K562 (cell line): ENCODE measurements around the gene CCDC172. TPM values are rescaled to one million over a fixed set of nuclear protein-coding genes. Genes with fewer than 3 reads are reported as not detected.

Experiments used
- ATAC-seq: fragments of 200-7000 bp; cut with Tn5 transposase; 3 replicates; pipeline ENCODE4 v1.9.1; 2020; ENCODE audit warnings: moderate library complexity
- BruUV-seq: library from RNA; stranded (reverse); fragments of 400-500 nt; replicated peaks from 2 replicates; lab custom pipeline; 2021; lab: Mats Ljungman, UMichigan
- CTCF ChIA-PET: fragments of 300-600 bp; formaldehyde crosslinking; extraction: SDS; loops from one replicate; lab custom pipeline; 2021; ENCODE audit warnings: low intra/inter-chr PET ratio; lab: Yijun Ruan, JAX
- POLR2A ChIA-PET: fragments of 300-600, 350-650 bp; sonication (Branson Sonifier 250); formaldehyde crosslinking; extraction: SDS; loops from one replicate; lab custom pipeline; 2021; ENCODE audit warnings: antibody characterized with exemption, inconsistent platforms; lab: Yijun Ruan, JAX
- DNase-seq, 4 experiments: peaks; one replicate each; pipeline versions ENCODE4 v3.0.0 to v3.0.0-alpha.2; 2011 to 2018; ENCODE audit warnings: low spot score in 3 of 4, mixed read lengths in 3 of 4; ENCODE audit errors: extremely low read depth in 1 of 4
- FAIRE-seq: peaks from 2 replicates; lab custom pipeline; 2011; peaks lifted over from hg19 to GRCh38; lab: Jason Lieb, UNC
- H2AFZ ChIP-seq: 2 replicates; pipeline ENCODE4 v1.6.0; 2011; ENCODE audit warnings: low read depth, low read length, control low read depth, inconsistent platforms
- H3K27ac ChIP-seq: fragments of 200-600 bp; 3 replicates; pipeline ENCODE4 v1.8.0; 2011; ENCODE audit warnings: low read depth, mild to moderate bottlenecking, control low read depth, inconsistent platforms, low read length, moderate library complexity, mixed read lengths; ENCODE audit errors: extremely low read depth
- H3K27me3 ChIP-seq, 2 experiments: fragments of 300-600 bp in 1 of 2; 2 replicates in 1 of 2; 3 replicates in 1 of 2; pipeline versions ENCODE4 v1.6.0 to v1.8.0; 2011; ENCODE audit warnings: inconsistent platforms in 2 of 2, low read length in 2 of 2, mild to moderate bottlenecking in 1 of 2, mixed read lengths in 1 of 2, moderate library complexity in 1 of 2; ENCODE audit not compliant: control insufficient read depth in 2 of 2, insufficient read depth in 2 of 2
- H3K36me3 ChIP-seq: fragments of 300-600 bp; 3 replicates; pipeline ENCODE4 v1.8.0; 2011; ENCODE audit warnings: mild to moderate bottlenecking, low read length, inconsistent platforms; ENCODE audit not compliant: control insufficient read depth, insufficient read depth
- H3K4me1 ChIP-seq, 2 experiments: fragments of 200-600 bp in 1 of 2; replicated peaks in 1 of 2; 2 replicates in 1 of 2; 3 replicates in 1 of 2; pipeline versions ENCODE4 v1.5.1 to v1.8.0; 2011; ENCODE audit warnings: inconsistent platforms in 2 of 2, low read length in 2 of 2, mild to moderate bottlenecking in 1 of 2, mixed read lengths in 1 of 2, moderate library complexity in 1 of 2; ENCODE audit not compliant: control insufficient read depth in 2 of 2, insufficient read depth in 2 of 2
- H3K4me2 ChIP-seq: 2 replicates; pipeline ENCODE4 v1.6.1; 2011; ENCODE audit warnings: low read length, control low read depth, inconsistent platforms, mixed read lengths; ENCODE audit not compliant: insufficient read depth
- H3K4me3 ChIP-seq: fragments of 200-600 bp; sonication (generic), shearing (Covaris generic); 2 replicates; pipeline ENCODE4 v1.5.1; 2016; ENCODE audit warnings: control low read depth, inconsistent platforms
- H3K79me2 ChIP-seq: fragments of 200-600 bp; 3 replicates; pipeline ENCODE4 v1.8.0; 2011; ENCODE audit warnings: low read length, inconsistent platforms; ENCODE audit not compliant: control insufficient read depth, insufficient read depth
- H3K9ac ChIP-seq, 2 experiments: 2 replicates each; pipeline versions ENCODE4 v1.6.0 to v1.6.1; 2011; ENCODE audit warnings: low read depth in 2 of 2, low read length in 2 of 2, control low read depth in 1 of 2, inconsistent platforms in 1 of 2, mild to moderate bottlenecking in 1 of 2, mixed read lengths in 1 of 2; ENCODE audit not compliant: insufficient read depth in 1 of 2
- H3K9me1 ChIP-seq: one replicate; pipeline ENCODE4 v1.6.0; 2011; ENCODE audit warnings: inconsistent platforms, mild to moderate bottlenecking, low read length, moderate library complexity; ENCODE audit not compliant: control insufficient read depth, insufficient read depth
- H3K9me3 ChIP-seq: replicated peaks from 2 replicates; pipeline ENCODE4 v1.5.1; 2011; ENCODE audit warnings: low read depth, low read length, inconsistent platforms; ENCODE audit not compliant: control insufficient read depth, insufficient read depth
- H4K20me1 ChIP-seq: replicated peaks from 2 replicates; pipeline ENCODE4 v1.6.1; 2011; ENCODE audit warnings: low read length, inconsistent platforms, mixed read lengths; ENCODE audit not compliant: control insufficient read depth, insufficient read depth
- BRD4 ChIP-seq: fragments of 200-600 bp; sonication (generic); IDR thresholded peaks from 2 replicates; pipeline ENCODE4 v1.6.1; 2017; ENCODE audit warnings: inconsistent platforms
- BRF1 ChIP-seq: IDR thresholded peaks from 3 replicates; pipeline ENCODE4 v1.6.1; 2011; ENCODE audit warnings: borderline replicate concordance, mild to moderate bottlenecking; ENCODE audit not compliant: insufficient read length; ENCODE audit errors: extremely low read depth
- CAMTA2 ChIP-seq: fragments of 250-450 bp; sonication (Bioruptor Pico); conservative IDR thresholded peaks from 2 replicates; pipeline ENCODE4 v1.5.1; 2022
- CXXC5 ChIP-seq: fragments of 250-450 bp; sonication (Bioruptor Pico); IDR thresholded peaks from 2 replicates; pipeline ENCODE4 v1.8.0; 2022; ENCODE audit warnings: inconsistent platforms, mild to moderate bottlenecking, moderate library complexity
- FOXK2 ChIP-seq, 2 experiments: fragments of 450-650 bp; IDR thresholded peaks in 1 of 2; conservative IDR thresholded peaks in 1 of 2; 2 replicates each; pipeline ENCODE4 v1.6.1; 2016; ENCODE audit warnings: low read depth in 2 of 2, mild to moderate bottlenecking in 1 of 2
- HDAC2 ChIP-seq: fragments of 450-650 bp; IDR thresholded peaks from 2 replicates; pipeline ENCODE4 v1.6.1; 2016; ENCODE audit warnings: mild to moderate bottlenecking
- HNRNPUL1 ChIP-seq: fragments of 200-400 bp; formaldehyde crosslinking; IDR thresholded peaks from 2 replicates; pipeline ENCODE4 v1.6.1; 2017; ENCODE audit warnings: low read length
- NONO ChIP-seq, 2 experiments: fragments of 200-400 bp in 1 of 2; fragments of 450-650 bp in 1 of 2; formaldehyde crosslinking in 1 of 2; IDR thresholded peaks; 2 replicates each; pipeline ENCODE4 v1.6.1; 2017; ENCODE audit warnings: low read depth in 2 of 2, mild to moderate bottlenecking in 2 of 2, moderate library complexity in 2 of 2, low read length in 1 of 2
- TAF7 ChIP-seq: fragments of 450-650 bp; IDR thresholded peaks from 2 replicates; pipeline ENCODE4 v1.6.1; 2016; ENCODE audit warnings: missing genetic modification characterization, missing compliant biosample characterization
- ZNF232 ChIP-seq: sonication (generic); formaldehyde crosslinking; IDR thresholded peaks from 2 replicates; pipeline ENCODE4 v1.8.0; 2022; ENCODE audit warnings: mild to moderate bottlenecking, missing genetic modification reagents
- WGBS: fragments of 100-300 bp; shearing (Covaris generic); methylation state at CpG from one replicate; pipeline ENCODE4 v1.1.6; 2016; ENCODE audit warnings: low coverage, mixed read lengths; ENCODE audit not compliant: insufficient coverage; ENCODE audit errors: missing lambda C conversion rate; 5-methylcytosine and 5-hydroxymethylcytosine counted together
- in situ Hi-C: fragments of 300-500 bp; cut with MboI; formaldehyde crosslinking; loops from 4 replicates; pipeline ENCODE4 v1.15.0; 2018; ENCODE audit warnings: inconsistent platforms, mixed read lengths
- intact Hi-C: fragments of 100-400 bp; cut with micrococcal nuclease; formaldehyde crosslinking; loops from 2 replicates; pipeline ENCODE4 v1.14.2; 2022
- polyA plus RNA-seq, 8 experiments: library from polyadenylated mRNA; depleted of rRNA in 4 of 8; stranded (reverse) in 5 of 8; unstranded in 3 of 8; fragments of >200 nt; fragmentation: Nextera tagmentation in 2 of 8; fragmentation: Illumina TruSeq in 1 of 8; extraction: Ambion mirVana in 2 of 8; extraction: Trizol in 1 of 8; gene quantifications; 2 replicates each; pipeline versions ENCODE4 v1.2.1 to v1.2.3, GENCODE V29; 2011 to 2014; ENCODE audit warnings: inconsistent platforms in 1 of 8, missing spikeins in 1 of 8
- total RNA-seq, 7 experiments: library from RNA; depleted of rRNA in 6 of 7; stranded (reverse); fragments of >200 nt in 6 of 7; fragmentation: Illumina TruSeq in 2 of 7; extraction: Trizol in 2 of 7; gene quantifications; 2 replicates each; pipeline versions ENCODE4 v1.2.1 to v1.2.3, GENCODE V29; 2011 to 2021; ENCODE audit warnings: low replicate concordance in 1 of 7
- TF ChIP-seq, protein P1 (sequence below): fragments of 450-650 bp; IDR thresholded peaks from 2 replicates; pipeline ENCODE4 v1.6.1; 2018; ENCODE audit warnings: mild to moderate bottlenecking, low read depth; ENCODE audit not compliant: partially characterized antibody
- TF ChIP-seq, protein P2 (sequence below), 2 experiments: fragments of 450-650 bp; conservative IDR thresholded peaks; 2 replicates each; pipeline ENCODE4 v1.6.1; 2017; ENCODE audit warnings: mild to moderate bottlenecking in 2 of 2, moderate library complexity in 2 of 2
- TF ChIP-seq, protein P3 (sequence below): fragments of 450-650 bp; formaldehyde crosslinking; IDR thresholded peaks from 2 replicates; pipeline ENCODE4 v1.4.0; 2020; ENCODE audit warnings: mild to moderate bottlenecking, moderate library complexity
- TF ChIP-seq, protein P4 (sequence below): conservative IDR thresholded peaks from 2 replicates; pipeline ENCODE4 v1.6.1; 2011; ENCODE audit warnings: low read depth, mild to moderate bottlenecking, low read length; ENCODE audit not compliant: control insufficient read depth
- TF ChIP-seq, protein P5 (sequence below): fragments of 150-350 bp; conservative IDR thresholded peaks from 2 replicates; pipeline ENCODE4 v1.6.1; 2014; ENCODE audit warnings: low read length

Gene CCDC172
- total and polyA plus RNA-seq, 9 of the 15 experiments (the other 6 are each of a cell fraction or from before 2014, with no cell fraction given): not detected

DNA sequence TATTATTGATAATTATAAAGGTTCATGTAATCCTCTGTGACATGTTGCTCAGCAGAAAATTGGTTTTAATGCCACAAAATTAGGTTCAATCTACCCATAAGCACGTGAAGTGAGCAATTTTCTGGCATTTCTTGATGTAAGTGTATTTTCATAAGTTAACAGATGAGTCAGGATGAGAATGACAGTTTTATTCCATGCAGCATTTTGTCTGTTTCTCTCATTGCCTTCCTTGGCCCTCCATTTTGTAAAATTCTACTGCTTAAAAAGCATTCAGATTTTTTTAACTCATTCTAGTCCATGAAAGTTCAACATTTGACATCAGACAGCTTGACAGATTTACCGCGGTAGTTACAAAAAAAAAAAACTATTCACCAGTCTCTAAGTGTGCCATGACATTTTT is 47.3 kb upstream of the CCDC172 start:
- BruUV-seq: no TSS peak
- no peak overlapping the region for H3K27ac ChIP-seq
- H3K9ac ChIP-seq: no peak overlapping the region
- DNase-seq (no peak), ATAC-seq (no peak), FAIRE-seq (no peak)
- in situ Hi-C loops (no loop called here), intact Hi-C loops (no loop called here)
- ChIA-PET CTCF (no interaction called here), POLR2A (no interaction called here)
- H3K9me3 ChIP-seq: no peaks in the 10 kb centered on the region
- H2AFZ ChIP-seq: no peak overlapping the region
- no peaks in the 10 kb centered on the region for H4K20me1 ChIP-seq
- no peak overlapping the region for H3K4me3 ChIP-seq
- no peaks in the 10 kb centered on the region for H3K79me2 ChIP-seq
- H3K36me3 ChIP-seq: no peaks in the 10 kb centered on the region
- H3K4me1 ChIP-seq: no peaks in the 10 kb centered on the region; a peak in 1 of 5 replicates
- 0% methylated on average over 3 of the region's 3 CpGs for WGBS
- H3K9me1 ChIP-seq: no peaks in the 10 kb centered on the region
- H3K4me2 ChIP-seq: no peak overlapping the region
- H3K27me3 ChIP-seq: peaks cover 0 to 8% of the 10 kb centered on the region in 2 experiments; a peak in 1 of 5 replicates
- no peak for TF ChIP-seq NONO (IDR thresholded peaks at IDR 0.05; ENCODE audit: low read depth in 2 of 2, low read length in 1 of 2)
- TF ChIP-seq, protein P1, sequence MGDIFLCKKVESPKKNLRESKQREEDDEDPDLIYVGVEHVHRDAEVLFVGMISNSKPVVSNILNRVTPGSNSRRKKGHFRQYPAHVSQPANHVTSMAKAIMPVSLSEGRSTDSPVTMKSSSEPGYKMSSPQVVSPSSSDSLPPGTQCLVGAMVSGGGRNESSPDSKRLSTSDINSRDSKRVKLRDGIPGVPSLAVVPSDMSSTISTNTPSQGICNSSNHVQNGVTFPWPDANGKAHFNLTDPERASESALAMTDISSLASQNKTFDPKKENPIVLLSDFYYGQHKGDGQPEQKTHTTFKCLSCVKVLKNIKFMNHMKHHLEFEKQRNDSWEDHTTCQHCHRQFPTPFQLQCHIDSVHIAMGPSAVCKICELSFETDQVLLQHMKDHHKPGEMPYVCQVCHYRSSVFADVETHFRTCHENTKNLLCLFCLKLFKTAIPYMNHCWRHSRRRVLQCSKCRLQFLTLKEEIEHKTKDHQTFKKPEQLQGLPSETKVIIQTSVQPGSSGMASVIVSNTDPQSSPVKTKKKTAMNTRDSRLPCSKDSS: no peak
- no peak for TF ChIP-seq TAF7 (tag)
- TF ChIP-seq, protein P2, sequence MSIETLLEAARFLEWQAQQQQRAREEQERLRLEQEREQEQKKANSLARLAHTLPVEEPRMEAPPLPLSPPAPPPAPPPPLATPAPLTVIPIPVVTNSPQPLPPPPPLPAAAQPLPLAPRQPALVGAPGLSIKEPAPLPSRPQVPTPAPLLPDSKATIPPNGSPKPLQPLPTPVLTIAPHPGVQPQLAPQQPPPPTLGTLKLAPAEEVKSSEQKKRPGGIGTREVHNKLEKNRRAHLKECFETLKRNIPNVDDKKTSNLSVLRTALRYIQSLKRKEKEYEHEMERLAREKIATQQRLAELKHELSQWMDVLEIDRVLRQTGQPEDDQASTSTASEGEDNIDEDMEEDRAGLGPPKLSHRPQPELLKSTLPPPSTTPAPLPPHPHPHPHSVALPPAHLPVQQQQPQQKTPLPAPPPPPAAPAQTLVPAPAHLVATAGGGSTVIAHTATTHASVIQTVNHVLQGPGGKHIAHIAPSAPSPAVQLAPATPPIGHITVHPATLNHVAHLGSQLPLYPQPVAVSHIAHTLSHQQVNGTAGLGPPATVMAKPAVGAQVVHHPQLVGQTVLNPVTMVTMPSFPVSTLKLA (conservative IDR thresholded peaks at IDR 0.05): no peak
- no peak for TF ChIP-seq HNRNPUL1
- TF ChIP-seq HDAC2: no peak
- TF ChIP-seq, protein P3, sequence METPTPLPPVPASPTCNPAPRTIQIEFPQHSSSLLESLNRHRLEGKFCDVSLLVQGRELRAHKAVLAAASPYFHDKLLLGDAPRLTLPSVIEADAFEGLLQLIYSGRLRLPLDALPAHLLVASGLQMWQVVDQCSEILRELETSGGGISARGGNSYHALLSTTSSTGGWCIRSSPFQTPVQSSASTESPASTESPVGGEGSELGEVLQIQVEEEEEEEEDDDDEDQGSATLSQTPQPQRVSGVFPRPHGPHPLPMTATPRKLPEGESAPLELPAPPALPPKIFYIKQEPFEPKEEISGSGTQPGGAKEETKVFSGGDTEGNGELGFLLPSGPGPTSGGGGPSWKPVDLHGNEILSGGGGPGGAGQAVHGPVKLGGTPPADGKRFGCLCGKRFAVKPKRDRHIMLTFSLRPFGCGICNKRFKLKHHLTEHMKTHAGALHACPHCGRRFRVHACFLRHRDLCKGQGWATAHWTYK (CRISPR knock-in tag): no peak
- TF ChIP-seq, protein P4, sequence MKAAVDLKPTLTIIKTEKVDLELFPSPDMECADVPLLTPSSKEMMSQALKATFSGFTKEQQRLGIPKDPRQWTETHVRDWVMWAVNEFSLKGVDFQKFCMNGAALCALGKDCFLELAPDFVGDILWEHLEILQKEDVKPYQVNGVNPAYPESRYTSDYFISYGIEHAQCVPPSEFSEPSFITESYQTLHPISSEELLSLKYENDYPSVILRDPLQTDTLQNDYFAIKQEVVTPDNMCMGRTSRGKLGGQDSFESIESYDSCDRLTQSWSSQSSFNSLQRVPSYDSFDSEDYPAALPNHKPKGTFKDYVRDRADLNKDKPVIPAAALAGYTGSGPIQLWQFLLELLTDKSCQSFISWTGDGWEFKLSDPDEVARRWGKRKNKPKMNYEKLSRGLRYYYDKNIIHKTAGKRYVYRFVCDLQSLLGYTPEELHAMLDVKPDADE: no peak
- no peak for TF ChIP-seq CAMTA2 (CRISPR knock-in tag)
- TF ChIP-seq FOXK2 (conservative IDR thresholded peaks at IDR 0.05 in 1 of 2, IDR thresholded peaks at IDR 0.05 in 1 of 2; ENCODE audit: low read depth in 2 of 2): no peak
- no peak for TF ChIP-seq CXXC5 (CRISPR knock-in tag)
- TF ChIP-seq BRF1: no peak
- TF ChIP-seq, protein P5, sequence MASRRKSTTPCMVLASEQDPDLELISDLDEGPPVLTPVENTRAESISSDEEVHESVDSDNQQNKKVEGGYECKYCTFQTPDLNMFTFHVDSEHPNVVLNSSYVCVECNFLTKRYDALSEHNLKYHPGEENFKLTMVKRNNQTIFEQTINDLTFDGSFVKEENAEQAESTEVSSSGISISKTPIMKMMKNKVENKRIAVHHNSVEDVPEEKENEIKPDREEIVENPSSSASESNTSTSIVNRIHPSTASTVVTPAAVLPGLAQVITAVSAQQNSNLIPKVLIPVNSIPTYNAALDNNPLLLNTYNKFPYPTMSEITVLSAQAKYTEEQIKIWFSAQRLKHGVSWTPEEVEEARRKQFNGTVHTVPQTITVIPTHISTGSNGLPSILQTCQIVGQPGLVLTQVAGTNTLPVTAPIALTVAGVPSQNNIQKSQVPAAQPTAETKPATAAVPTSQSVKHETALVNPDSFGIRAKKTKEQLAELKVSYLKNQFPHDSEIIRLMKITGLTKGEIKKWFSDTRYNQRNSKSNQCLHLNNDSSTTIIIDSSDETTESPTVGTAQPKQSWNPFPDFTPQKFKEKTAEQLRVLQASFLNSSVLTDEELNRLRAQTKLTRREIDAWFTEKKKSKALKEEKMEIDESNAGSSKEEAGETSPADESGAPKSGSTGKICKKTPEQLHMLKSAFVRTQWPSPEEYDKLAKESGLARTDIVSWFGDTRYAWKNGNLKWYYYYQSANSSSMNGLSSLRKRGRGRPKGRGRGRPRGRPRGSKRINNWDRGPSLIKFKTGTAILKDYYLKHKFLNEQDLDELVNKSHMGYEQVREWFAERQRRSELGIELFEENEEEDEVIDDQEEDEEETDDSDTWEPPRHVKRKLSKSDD: no peak
- no peak for TF ChIP-seq BRD4
- TF ChIP-seq ZNF232 (CRISPR knock-in tag): no peak
